Hematopoietic multipotent progenitor cell treated with erythropoietin and hydrocortisone succinate and interleukin-3 and kit ligand, for 15 days (in vitro differentiated cells): ENCODE results near the gene RBMS3.
"Not testable (repeated sequence)": the region's sequence is repeated elsewhere in the genome, so short reads cannot be mapped to it uniquely, and the experiment has no call there.

ENCODE experiments used
- DNase-seq: peaks from one replicate; pipeline ENCODE4 v3.0.0-alpha.2; 2015; ENCODE audit warnings: low spot score

Gene RBMS3

DNA sequence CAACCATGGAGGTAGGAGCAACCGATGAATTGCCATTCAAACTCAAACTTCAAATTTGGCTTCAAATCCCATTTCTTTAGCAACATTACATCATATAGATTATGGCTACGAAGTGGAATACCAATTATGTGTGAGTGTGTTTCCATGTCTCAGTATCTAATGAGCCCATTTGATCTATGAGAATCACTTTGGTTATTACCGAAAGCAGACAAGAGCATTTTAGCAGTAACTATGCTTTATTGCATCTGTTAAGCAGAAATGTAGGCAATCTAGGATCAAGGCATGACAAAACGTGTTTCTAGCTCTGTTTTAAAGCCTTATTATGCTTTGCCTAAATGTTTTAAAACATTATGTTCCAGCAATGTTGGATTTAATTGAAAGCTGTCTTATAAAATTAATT lies 743.6 kb downstream of the RBMS3 start:
- no peak for DNase-seq

DNA sequence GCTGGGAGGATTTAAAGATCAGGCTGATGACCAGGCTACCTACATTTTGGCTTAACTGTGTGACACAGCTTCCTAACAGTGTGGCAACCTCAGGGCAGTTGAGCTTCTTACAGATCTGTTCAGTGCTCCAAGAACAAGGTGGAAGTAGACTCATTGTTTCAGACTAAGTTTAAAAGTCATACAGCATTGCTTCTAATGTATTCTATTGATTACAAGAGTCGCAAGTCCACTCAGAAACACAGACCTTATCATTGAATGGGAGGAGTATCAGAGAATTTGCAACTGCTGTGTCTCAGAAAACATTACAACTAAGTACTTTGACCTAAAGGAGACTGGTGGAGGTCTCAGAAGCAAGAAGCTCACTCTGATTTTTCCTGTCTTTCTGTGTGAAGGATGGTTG lies 746.0 kb downstream of the RBMS3 start:
- no peak for DNase-seq

DNA sequence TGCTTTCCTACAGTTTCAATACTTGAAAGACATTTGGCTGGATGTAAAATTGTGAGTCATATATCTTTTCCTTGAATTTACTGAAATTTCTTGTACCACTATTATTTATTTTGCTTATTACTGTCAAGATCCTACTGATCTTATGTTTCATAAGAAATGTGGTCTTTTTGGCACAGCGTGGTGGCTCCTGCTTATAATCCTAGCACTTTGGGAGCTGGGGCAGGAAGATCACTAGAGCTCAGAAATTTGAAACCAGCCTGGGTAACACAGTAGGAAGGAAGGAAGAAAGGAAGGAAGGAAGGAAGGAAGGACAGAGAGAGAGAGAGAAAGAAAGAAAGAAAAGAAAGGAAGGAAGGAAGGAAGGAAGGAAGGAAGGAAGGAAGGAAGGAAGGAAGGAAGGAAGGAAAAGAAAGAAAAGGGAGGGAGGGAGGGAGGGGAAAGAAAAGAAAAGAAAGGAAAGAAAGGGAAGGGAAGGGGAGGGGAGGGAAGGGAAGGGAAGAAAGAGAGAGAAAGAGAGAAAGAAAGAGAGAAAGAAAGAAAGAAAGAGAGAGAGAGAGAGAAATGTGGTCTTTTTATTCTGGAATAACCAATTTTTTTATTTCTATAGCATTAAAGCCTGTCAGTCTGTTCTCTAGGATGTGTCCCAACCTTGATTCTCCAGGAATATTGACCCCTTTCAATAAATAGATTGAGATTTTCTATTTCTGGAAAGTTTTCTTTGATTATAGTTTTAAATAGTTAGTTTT lies 753.5 kb downstream of the RBMS3 start:
- no peak for DNase-seq

DNA sequence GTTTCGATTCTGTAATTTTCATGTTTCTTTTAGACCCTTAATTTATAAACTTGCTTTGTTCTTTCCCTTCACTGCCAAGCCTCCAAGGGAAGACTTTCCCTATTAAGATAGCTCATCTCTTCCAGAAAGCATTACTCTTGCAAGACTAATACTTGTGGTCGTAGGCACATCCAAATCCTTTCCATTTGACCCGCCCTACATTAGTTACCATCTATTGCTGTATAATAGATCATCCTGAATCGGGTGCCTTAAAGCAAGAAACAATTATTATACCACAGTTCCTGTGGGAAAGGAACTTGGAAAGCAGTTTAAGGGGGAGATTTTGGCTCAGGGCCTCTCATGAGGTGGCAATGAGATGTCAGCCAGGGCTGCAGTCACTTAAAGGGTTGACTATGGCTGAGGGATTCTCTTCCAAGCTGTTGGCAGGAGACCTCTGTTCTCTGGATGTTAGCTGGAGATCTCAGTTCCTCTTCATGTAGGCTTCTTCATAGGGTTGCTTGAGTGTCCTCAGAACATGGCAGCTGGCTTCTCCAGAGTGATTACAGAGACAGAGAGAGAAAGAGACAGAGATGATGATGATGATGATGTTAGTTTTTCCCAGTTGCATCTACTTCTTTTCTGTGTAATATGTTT lies 755.2 kb downstream of the RBMS3 start:
- no peak for DNase-seq

DNA sequence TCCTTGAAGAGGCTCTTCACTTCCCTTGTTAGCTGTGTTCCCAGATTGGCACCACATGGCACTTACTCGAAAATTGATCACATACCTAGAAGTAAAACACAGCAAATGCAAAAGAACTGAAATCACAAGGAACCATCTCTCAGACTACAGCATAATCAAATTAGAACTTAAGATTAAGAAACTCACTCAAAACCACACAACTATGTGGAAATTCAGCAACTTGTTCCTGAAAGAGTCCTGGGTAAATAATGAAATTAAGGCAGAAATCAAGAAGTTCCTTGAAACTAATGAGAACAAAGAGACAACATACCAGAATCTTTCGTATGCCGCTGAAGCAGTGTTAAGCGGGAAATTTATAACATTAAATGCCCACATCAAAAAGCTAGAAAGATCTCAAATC lies 759.3 kb downstream of the RBMS3 start:
- DNase-seq: no peak

DNA sequence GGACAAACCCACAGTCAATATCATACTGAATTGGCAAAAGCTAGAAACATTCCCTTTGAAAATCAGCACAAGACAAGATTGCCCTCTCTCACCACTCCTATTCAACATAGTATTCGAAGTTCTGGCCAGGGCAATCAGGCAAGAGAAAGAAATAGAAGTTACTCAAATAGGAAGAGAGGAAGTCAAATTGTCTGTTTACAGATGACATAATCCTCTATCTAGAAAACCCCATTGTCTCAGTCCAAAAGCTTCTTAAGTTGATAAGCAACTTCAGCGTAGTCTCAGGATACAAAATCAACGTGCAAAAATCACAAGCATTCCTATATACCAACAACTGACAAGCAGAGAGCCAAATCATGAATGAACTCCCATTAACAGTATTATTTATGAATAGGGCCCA lies 760.6 kb downstream of the RBMS3 start:
- not testable (repeated sequence) for DNase-seq

DNA sequence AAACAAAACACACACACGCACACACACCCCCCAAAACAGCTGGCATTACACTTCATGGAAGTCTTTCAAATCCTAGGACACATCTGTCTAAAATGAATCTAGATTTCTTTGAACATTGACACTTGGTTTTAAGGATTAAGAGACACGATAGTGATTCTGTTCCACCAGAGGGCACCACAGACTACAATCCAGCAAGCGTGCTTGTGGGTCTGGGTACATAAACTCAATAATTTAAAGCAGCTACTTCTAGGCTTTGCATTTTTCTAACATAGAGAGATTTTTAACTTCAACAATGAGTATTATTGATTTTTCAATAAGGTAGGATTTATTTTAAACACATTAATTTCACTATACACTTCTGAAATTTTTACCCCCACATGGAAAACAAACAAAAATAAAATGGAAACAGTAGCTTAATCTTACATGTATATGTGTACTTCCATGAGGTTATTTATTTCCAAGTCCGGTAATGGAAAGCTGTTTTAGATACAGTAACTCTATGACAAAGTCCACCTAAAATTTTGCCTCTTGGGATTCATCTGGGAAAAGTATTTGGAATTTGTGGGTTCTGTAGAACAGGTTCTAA lies 761.5 kb downstream of the RBMS3 start:
- DNase-seq: no peak

DNA sequence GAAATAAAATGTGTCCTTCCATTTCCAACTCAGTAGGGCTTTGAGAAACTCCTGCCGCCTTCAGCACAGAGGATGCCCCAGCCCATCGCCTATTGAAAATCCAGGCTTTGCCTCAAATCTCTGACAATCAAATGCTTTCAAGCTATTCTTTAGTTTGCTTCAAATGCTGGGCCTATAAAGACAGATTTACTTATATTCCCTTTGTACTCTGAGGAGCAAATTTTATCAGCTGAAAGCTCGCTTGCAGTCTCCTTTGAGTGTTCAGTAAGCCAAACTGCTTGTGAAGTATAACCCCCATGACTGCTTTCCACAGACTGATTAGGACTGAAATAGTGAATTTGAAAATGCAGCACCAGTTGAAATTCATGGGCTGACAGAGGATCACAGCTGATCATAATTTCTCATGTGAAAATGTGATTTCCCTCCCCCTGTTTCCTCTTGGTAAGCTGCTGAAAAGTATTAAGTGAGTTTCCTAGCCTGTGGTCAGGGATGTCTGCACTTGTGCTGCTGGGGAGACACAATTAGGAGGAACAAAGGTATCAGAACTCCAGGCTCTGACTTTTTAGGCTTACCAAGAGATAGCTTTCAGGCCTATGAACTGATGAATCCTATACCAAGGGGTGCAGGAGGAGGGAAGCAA lies 762.2 kb downstream of the RBMS3 start:
- no peak for DNase-seq

DNA sequence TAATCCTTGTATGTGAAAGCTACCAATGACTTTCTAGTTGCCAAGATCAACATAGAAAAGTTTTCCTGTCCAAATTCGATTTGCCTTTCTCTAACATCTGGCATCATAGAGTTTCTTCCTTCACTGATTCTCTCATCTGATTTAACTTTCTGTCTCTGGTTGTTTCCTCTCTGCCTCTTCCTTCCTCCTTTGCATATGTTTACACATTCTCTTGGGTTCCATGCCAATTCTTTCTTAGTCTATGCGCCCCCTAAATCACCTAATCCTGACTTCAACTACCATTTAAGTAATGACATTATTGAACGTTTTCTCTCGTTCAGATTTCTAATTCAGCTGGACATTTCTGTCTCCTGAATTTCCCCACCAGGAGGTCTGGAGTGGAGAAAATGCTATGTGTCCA lies 763.6 kb downstream of the RBMS3 start:
- DNase-seq: no peak

DNA sequence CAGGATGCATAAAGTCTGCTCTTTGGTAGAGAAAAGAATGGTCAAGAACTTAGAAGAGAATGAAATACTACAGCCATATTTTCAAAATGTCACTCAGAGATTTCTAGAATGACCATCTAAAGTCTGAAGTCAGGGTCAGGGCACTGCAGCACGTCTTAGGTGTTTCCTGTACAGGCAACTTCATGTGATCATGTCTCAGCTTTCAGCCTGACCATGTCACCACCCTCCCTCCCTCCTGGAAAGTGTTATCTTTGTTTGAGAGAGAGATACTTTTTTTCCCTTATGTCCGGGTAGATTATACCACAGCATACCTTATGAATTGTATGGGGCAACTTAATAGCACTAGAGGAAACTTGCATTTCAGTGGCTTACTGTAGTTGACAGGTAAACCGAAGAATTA lies 767.6 kb downstream of the RBMS3 start:
- DNase-seq: no peak

DNA sequence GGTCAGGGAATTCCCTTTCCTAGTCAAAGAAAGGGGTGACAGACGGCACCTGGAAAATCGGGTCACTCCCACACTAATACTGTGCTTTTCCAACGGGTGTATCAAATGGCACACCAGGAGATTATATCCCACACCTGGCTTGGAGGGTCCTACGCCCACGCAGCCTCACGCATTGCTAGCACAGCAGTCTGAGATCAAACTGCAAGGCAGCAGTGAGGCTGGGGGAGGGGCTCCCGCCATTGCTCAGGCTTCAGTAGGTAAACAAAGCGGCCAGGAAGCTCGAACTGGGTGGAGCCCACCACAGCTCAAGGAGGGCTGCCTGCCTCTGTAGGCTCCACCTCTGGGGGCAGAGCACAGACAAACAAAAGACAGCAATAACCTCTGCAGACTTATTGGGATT lies 769.2 kb downstream of the RBMS3 start:
- DNase-seq: not testable (repeated sequence)

DNA sequence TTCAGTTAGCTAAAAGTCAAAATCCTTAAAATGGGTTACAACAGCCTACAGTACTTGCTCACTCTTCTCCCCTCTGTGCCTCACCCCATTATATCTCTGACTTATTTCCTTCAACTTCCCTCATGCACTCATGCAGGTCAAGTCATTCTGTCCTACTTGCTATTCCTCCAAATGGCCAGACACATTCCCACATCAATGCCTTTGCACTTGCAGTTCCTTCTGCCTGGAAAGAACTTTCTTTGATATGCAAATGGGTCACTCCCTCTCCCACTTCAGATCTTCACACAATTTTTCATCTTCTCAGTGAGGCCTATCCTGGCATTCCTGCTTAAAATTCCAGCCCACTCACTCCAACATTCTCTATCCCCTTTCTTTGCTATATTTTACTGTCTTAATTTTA lies 778.4 kb downstream of the RBMS3 start:
- no peak for DNase-seq
